ENCODE data around the gene SCMH1.

Gene SCMH1

GRCh38 chr1:41024953-41025352, 217.2 kb downstream of the SCMH1 start:
- DNase-seq, result no peak
- no peak for ATAC-seq

DNA sequence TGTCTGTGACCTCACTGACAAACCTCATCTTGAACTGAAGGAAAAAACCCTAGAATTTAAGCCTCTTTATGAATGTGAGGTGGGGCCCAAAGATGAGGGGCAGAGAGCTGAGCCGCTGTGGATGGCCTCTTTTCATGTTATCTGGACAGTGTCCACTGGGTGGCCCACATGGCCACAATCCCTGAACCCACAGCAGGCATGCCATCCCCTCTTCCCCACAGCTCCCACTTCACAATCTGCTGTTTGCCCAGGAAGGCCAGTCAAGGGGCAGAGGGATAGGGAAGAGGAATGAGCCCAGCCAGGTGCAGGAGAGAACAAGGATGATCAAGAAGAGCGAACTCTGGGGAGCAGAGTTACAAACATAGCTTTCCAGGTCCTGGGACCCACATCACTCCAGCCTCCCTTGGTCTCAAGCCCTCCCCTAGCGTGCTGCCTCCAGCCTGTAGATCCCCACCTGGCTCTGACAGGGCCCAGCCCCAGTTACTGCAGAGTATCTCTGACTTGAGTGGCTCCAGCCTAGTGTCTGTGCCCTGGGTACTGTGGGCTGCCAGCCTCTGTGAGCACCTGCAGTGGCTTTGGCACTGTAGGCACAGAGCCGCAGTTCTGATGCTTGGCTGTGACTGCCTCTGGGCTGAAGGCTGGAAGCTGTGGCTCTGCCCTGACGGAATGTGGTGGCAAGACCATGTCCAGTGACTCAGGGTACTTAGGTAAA, 218.7 kb downstream of the SCMH1 start:
- peak; percentile 9 for ATAC-seq
- DNase-seq, result no peak

GRCh38 chr1:41022424-41022823, 219.7 kb downstream of the SCMH1 start:
- DNase-seq (no peak), ATAC-seq (no peak)

DNA sequence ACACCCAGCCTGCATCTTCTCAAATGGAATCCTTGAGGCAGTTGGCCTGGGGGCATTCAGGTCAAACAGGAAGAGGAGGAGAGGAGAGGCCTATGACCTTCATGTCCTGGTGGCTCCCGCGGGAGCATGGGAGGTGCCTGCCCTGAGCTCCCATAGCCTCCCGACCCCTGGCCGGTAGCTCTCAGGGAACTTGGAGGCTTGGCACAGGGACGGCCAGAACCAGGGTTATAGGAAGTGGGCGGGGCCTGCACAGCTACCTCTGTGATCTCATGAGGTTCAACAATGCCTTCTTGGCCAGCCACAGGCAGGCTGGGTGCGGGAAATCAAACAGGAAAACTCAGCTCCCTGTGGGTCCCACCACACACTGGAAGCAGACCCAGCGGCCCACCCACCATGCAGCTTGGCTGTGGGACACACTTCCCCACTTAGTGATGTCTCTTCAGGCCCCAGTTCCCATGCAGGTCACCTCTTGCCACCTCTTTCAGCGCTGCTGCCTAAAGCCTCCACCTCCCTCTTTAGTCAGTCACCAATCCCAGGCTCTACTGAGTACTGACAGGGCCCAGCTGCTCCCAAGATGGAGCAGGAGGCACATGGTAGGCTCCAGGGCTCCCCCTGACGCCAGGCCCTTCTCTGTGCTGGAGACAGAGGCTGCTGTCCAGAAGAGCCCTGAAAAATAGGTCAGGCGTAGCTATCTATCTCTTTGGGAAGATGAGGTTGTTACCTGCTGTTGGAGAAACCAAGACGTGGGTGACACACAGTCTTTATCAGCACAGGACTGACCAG, 220.4 kb downstream of the SCMH1 start, which contains the start of gene SLFNL1:
SLFNL1 (minus strand) TSS at position 200 of the 783 bp plus-strand sequence. CDS start 1,065 bp downstream, outside the sequence.
- no peak for ATAC-seq
- DNase-seq, result no peak

- ATAC-seq (no peak), DNase-seq (no peak)
These were observed 221.5 kb downstream of the SCMH1 start for GRCh38 chr1:41020654-41021053.

- no peak for DNase-seq
- ATAC-seq, result no peak
These were observed 222.0 kb downstream of the SCMH1 start for GRCh38 chr1:41020109-41020576.

DNA sequence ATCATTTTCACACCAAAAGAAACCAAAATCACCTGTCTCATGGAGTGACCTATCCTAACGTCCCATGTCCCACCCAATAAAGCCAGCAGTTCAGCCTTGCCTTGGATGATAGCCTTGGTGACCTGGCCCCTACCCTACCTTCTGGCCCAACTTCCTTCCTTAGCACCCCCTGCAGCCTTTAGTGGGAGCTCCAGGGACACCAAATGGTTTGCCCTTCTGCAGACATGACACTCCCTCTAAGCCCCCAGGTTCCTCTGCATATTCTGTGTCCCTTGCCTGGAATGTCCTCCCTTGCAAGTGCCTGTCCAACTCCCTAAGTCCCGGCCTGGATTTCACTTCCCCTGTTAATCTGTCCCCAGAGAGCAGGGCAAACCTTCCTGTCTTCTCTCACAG, 222.8 kb downstream of the SCMH1 start:
- no peak for DNase-seq
- ATAC-seq, result no peak

DNA sequence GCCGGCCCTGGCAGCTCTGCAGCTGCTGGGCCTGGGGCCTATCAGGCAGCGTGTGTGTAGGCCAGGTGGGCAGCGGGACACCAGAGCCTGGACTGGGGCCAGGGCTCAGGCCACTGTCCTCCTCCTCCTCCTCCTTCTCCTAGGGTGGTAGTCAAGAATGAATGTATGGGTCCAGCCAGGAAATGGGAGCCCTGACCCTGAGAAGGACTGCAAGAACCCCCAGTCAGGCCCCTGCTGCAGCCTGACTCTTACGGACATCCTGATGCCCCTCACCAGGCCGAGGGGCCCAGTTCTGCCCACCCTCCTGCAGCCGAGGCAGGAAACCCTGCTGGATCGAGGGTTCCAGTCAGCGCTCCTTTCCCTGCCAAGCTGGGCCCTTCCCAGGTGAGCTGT, 224.1 kb downstream of the SCMH1 start:
- DNase-seq, result no peak
- ATAC-seq, result no peak

DNA sequence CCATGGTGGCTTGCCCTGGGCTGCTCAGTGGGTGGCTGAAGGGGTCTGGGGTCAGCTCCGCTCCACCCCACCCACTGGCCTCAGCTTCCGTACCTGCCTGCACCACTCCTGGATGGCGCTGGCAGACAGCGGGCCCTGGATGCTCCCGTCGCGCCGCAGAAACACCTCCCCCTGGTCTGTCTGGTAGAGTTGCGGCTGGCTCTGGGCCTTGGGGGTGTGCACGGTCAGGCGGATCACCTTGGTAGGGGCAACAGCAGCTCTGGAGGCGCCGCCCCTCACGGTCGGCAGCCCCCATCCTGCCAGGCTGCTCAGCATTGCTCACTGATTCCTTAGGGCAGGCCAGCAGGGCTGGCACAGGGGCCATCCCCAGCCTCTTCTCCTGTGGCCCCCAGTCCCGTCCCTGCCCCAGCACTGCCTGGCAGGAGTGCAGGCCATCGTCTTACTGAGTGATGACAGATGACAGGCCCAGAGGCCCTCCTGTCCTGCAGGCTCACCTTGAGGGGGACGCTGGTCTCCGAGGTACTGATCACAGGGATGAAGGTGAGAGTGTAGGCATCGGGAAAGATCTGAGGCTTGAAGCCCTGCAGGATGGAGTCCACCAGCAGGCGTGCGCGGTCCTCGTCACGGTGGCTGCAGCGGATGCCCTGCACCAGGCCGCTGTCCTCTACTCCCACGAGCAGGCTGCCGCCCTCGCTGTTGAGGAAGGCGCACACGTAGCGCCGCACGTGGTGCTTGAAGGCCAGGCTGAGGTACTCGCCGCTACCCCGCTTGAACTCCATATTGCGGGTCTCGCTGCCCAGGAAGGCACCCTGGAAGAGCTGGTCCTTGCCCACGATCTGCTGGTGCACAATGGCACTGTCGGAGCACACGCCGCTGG, 224.7 kb downstream of the SCMH1 start:
- DNase-seq, result no peak
- ATAC-seq, result no peak

GRCh38 chr1:41015897-41016470, 226.1 kb downstream of the SCMH1 start:
- ATAC-seq (no peak), DNase-seq (no peak)

- ATAC-seq, result no peak
These were observed 226.7 kb downstream of the SCMH1 start for GRCh38 chr1:41015281-41015896.

GRCh38 chr1:41014871-41015270, 227.2 kb downstream of the SCMH1 start:
- no peak for ATAC-seq
- no peak for DNase-seq

More at GRCh38 chr1:41015281-41015896, 226.7 kb downstream of the SCMH1 start:
- no peak for DNase-seq

DNA sequence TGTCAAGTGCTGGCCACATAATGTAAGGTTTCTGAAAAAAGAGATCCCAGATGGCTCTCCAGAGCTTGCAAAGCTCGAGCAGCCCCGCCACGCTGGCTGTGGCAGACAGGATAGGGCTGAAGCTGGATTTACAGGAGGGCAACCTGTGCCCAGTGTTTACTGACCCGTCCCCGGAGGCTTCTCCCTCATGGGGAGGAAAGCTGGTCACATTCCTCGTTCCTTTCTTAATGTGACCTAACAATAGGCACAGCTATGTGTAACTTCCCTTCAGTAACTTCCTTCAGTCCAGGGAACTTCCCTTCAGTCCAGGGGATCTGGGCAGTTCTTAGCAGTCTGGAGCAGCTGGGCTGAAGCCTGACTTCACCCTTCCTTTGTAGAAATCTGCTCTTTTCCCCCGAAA, 228.3 kb downstream of the SCMH1 start:
- no peak for DNase-seq
- ATAC-seq, result no peak

DNA sequence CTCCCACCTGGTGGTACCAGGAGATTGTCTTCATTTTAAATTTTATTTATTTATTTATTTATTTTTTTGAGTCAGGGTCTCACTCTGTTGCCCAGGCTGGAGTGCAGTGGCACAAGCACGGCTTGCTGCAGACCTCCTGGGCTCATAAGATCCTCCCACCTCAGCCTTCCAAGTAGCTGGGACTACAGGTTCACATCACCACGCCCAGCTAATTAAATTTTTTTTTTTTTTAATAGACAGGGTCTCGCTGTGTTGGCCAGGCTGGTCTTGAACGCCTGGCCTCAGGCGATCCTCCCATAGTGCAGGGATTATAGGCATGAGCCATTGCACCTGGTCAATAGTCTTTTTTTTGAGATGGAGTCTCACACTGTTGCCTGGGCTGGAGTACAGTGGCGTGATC, 229.1 kb downstream of the SCMH1 start:
- ATAC-seq (no peak), DNase-seq (no peak)

GRCh38 chr1:41010345-41010744, 231.8 kb downstream of the SCMH1 start:
- DNase-seq, result no peak
- no peak for ATAC-seq

DNA sequence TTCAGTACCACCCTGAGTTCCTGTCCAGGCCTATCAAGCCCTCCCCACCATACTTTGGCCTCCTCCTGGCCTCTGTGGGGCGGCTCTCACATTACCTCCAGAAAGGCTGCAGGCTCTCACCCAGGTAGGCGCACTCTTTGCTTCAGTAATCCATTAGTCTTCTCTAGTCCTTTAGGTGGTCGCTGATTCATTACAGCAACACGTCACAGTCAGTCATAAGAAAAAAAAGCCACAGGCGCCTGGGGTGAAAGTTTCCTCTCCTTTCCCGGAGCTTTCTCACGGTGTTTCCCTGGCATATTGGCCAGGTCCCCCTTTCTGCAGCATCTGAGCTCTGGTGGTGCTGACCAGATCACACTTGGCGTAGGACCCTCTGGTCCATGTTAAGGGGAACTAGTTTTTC, 232.6 kb downstream of the SCMH1 start:
- ATAC-seq (no peak), DNase-seq (no peak)

DNA sequence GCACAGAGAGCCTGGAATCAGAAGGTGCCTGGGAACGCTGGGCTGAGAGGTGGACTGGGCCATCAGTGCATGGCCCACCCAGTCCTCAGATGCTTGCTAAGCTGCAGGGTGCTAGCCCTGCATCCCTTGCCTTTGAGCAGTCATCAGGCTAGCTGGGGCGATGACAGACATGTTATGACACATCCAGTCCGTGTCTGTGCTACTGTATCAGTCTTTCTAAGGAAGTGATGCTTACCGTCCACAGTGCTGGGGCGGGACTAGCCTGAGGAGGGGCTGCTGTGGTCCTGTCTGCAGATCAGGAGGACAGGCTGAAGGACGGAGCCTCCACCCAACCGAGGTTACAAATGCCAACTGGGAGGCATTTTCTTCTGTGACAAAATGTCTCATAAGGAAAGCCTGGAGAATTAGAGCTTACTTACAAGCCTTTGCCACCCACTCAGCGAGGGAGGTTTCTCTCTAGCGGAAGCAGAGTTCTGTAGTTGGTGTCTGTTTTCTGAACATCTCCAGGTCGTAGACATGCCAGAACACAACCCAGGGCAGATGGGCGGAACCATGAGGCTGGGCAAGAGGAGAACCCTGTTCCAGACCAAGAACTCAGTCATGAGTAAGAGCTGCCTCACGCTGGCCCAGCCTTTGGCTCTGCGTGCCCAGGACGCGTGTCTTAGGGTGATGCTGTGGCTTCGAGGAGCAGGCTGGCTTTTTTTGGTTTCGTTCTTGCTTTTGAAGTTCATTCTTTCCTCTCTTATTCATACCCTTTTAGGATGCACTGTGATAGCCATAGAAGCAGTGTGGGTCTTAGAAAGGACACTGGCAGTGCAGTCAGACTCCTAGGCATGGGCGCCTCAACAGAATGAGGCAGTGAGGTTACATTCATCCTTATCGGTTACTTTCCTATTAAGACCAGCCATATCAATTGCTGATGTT, 234.9 kb downstream of the SCMH1 start:
- ATAC-seq, result no peak
- no peak for DNase-seq

GRCh38 chr1:41005876-41006275, 236.2 kb downstream of the SCMH1 start:
- ATAC-seq (no peak), DNase-seq (no peak)

DNA sequence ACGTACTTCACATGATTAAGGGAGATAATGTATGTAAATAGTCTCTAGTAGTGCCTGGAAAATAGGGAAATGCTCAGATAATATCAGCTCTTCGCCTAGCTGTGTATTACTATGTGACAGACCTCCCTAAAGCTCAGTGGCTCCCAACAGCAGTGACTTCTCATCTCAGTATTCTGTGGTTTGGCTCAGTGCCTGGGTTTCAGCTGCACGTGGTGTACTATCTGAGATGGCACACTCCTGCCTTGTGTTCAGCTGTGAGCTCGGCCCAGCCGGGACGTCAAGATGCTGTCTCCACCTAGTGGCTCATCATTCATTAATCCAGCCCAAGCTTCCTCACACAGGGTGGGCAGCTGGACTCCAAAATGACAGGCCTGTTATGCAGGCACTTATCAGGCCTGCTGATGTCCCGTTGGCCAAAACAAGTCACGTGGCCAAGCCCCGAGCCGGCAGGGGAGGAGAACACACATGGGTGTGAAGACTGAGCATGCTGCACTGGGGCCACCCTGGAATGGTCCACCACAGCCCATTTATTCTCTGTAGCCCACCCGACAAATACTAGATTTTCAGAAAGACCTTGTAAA, 238.4 kb downstream of the SCMH1 start:
- DNase-seq, result peak; percentile 85
- ATAC-seq, result peak; percentile 98

GRCh38 chr1:41003127-41003639, 238.9 kb downstream of the SCMH1 start:
- DNase-seq, result no peak
- ATAC-seq, result no peak

All from stimulated activated naive CD8-positive, alpha-beta T cell treated with anti-CD3 and anti-CD28 coated beads, Interleukin-15, Interleukin-2, amounts not matched to agents 100 U/mL and 50 U/mL, for 24 hours (primary cell).